GM12873 (cell line): ENCODE data around the gene NKG7.

Experiments used
- TF ChIP-seq, protein P1 (sequence below): IDR thresholded peaks from 2 replicates; pipeline ENCODE4 v1.5.1; 2012; ENCODE audit warnings: low read depth, mild to moderate bottlenecking, moderate library complexity, low read length, control low read depth; ENCODE audit not compliant: insufficient read depth; ENCODE audit errors: missing control alignments

Gene NKG7

DNA sequence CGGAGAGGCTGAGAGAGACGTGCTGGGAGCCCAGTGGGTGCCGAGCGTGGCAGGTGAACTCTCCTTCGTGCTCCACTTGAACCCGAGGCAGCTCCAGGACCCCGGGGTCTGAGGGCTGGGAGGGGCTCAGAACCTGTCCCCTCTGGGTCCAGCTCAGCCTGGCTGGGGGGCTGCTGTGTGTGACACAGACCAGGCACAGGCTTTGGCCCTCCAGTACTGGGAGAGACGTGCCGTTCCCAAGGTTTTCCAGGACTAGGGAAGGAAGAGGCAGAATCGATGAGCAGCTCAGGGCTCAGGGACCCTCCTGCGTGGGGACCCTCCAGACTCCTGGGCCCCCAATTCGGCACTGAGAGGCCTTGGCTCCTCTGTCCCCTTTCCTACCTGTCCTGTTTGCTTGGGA lies 42.7 kb upstream of the NKG7 start:
- TF ChIP-seq, protein P1, sequence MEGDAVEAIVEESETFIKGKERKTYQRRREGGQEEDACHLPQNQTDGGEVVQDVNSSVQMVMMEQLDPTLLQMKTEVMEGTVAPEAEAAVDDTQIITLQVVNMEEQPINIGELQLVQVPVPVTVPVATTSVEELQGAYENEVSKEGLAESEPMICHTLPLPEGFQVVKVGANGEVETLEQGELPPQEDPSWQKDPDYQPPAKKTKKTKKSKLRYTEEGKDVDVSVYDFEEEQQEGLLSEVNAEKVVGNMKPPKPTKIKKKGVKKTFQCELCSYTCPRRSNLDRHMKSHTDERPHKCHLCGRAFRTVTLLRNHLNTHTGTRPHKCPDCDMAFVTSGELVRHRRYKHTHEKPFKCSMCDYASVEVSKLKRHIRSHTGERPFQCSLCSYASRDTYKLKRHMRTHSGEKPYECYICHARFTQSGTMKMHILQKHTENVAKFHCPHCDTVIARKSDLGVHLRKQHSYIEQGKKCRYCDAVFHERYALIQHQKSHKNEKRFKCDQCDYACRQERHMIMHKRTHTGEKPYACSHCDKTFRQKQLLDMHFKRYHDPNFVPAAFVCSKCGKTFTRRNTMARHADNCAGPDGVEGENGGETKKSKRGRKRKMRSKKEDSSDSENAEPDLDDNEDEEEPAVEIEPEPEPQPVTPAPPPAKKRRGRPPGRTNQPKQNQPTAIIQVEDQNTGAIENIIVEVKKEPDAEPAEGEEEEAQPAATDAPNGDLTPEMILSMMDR, result no peak

DNA sequence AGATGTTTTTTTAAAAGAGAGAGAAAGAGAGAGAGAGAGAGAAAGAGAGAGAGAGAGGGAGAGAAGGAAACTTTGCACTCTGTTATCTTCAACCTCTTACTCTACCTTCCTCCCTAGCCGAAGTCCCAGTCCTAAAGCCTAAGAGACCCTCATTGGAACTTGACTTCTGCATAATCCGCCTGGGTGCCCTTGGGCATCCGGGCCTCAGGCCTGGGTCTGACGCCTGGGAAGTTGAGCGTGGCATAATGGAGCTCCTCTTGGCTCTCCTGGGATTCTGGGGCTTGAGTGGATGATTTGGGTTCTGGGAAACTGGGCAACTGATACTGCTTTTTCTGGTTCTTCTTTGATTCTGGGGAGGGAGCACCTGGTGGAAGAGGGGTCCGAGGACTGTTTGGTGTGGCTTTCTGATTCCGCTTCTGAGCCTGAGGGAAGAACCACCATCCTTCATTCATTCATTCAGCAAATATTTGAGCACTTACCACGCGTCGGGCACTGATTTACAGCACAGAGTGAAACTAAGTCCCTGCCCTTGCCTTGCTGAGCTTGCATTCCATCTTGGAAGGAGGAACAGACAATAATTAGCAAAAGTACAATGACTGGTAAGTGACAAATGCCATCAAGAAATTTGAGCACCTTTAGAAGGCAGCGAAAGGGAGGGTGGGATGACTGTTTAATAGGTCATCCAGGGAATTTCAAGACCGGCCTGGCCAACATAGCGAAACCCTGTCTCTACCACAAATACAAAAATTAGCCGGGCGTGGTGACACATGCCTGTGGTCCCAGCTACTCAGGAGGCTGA lies 38.7 kb upstream of the NKG7 start:
- TF ChIP-seq, protein P1, result no peak

DNA sequence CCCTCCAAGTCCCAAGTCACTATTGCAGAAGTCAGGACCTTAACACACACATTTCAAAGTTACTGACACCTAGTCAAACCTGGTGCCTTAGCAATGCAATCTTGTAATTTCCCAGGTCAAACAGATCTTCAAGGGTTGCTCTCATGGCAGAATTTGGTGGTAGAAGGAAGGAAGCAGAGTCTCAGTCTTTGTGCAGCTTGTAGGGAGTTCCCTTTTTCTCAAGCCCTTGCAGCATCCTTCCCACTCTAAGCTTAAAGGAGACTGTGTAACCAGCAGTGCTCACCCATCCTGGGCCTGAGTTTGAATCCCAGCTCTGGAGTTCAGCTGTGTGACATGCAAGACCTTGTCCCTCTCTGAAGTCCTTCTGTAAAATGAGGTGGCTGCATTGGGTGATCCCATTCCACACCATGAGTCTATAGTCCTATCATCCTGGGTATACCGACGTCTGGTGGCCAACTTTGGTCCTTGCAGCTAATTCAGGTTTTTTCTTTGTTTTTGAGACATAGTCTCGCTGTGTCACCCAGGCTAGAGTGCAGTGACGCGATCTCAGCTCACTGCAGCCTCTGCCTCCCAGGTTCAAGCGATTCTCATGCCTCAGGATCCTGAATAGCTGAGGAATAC lies 35.2 kb upstream of the NKG7 start:
- TF ChIP-seq, protein P1, result peak; percentile 66

DNA sequence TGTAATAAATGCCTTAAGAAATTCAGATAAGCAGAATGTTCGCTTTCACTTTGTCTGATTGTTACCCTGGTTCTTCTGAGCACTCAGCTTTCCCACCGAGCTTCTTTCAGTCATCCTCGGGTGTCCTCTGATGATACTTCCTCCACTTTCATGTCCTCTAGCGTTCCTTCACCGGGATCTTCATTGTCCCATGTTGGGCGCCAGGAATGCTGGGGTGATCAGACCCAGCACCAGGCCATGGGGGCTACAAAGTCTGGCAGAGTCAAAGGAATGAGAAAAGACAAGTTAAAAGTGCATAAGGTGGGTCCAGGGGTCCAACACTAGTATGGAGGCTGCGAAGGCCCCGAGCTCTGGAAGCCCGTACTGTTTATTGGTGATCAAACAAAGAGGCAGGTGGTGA lies 29.7 kb upstream of the NKG7 start:
- TF ChIP-seq, protein P1, result no peak

DNA sequence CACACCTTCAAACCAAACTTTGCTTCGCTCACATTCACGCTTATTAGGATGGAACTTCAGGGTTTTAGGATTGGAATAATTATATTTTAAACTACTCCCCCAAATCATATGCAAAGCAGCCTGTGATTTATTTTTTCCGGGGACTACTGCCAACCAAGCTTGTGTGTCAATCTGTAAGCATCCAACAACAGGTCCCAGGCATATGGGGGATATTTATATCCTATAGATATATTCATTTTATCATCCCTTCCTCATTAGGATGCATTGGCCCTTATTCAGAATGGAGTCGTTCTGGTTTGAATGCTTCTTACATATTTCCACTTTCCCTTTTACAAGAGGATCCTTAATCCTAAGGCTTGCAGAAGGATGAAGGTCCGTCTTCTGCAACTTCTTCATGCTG lies 26.8 kb upstream of the NKG7 start:
- TF ChIP-seq, protein P1, result no peak

DNA sequence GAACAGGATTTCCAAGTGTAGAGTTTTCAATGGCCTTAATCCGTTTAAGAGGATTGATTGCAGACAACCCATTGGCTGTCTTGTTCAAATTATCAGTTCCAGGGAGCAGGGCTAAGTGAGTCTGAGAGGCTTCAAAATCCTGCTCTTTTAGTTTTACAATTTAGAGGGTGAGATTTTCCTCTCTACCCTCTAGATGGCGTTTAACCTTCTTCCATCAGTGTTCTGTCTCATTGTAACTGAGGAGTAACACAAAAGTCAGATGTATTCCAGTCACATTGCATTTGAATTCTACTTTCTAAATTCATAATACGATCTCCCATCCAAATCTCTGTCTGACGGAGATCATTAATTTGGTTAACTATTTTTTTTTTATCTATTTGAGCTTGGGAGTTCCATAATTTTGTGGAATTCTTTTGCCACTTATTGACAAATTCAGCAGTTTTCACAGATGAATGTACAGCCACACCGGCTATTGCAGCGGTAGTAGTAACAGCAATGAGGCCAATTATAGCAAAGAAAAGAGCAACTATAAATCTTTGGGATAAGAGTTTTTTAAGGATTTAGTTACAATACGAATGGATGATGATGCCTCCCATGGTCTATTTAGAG lies 25.7 kb upstream of the NKG7 start:
- TF ChIP-seq, protein P1, result peak; percentile 69

DNA sequence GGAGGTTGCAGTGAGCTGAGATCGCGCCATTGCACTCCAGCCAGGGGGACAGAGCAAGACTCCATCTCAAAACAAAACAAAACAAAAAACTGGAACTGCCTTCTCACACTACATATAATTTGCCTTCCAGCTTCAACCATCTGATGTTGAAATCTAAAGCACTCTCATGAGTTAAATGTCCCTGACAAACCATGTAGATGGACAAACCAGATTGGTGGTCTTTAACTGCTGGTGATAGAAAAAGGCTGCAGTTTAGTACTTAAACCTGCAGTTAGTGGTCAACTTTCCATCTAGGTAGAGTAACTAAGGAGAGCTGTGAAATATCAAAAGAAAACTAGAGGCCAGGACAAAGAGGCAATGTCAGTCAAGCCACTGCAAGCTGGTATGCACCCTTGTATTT lies 23.7 kb upstream of the NKG7 start:
- TF ChIP-seq, protein P1, result no peak
